ENCODE results near the gene F11R. TPM values are rescaled to one million over a fixed set of nuclear protein-coding genes. Genes with fewer than 3 reads are reported as not detected.
"Not testable (repeated sequence)": the region's sequence is repeated elsewhere in the genome, so short reads cannot be mapped to it uniquely, and the experiment has no call there.

F11R gene
- total and polyA plus RNA-seq, 2 donors (not counting 1 experiment from before 2014, with no cell fraction given) = 0.50 to 0.66 TPM

DNA sequence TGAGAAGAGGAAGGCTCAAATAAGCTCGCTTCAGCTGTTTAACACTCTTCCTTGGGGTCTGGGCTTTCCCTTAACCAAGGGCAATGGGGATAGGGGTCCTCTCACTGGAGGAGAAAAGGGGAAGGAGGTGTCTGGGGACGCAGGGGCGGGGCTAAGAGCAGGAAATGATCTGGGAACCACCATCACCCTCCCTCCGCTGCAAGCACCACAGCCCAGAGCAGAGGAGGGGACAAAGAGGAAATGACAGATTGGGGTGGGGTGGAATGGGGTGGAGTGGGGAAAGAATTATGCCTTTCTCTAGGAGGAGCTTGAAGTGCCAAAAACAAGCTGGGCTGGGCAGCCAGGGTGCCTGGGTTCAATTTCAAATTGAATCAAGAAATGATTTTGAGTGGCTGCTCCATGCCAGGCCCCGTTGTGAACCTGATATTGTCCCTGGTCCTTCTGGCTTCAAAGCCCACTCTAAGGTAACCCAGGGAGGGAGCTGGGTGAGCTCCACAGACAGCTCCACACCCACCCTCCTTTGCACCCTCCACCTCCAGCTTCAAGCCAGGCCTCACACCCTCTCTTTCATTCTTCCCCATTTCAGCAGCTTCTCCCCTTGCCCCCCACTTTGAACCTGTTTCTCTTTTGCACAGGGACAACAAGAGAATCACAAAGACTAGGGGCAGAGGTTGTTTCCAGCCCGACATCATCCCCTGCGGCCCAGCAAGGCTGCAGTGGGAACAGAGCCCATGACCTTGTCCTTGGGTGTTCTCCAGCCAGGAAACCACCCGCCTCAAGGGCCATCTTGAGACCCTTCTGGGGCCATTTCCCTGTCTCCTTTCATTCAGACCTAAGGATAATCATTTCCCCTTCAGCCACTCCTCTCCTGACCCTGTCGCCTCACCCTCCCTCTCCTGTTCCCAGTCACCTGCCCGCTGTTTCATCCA is 47.6 kb upstream of the F11R start:
- H3K4me3 ChIP-seq (replicated peaks in 1 of 4; ENCODE audit: control extremely low read depth in 1 of 4, insufficient read depth in 1 of 4, low read depth in 3 of 4, low read length in 4 of 4) = no peak overlapping the region
- no peaks in the 10 kb centered on the region for H3K79me2 ChIP-seq (ENCODE audit: control insufficient read depth, insufficient read depth, low read length)
- no peak overlapping the region for H3K9ac ChIP-seq (ENCODE audit: insufficient read depth, low read length)
- H3K4me2 ChIP-seq (ENCODE audit: extremely low read depth, insufficient read depth, low read length) = no peak overlapping the region
- TF ChIP-seq EZH2 (IDR thresholded peaks at IDR 0.05; ENCODE audit: low read length, missing control alignments) = no peak
- TF ChIP-seq, protein P1, sequence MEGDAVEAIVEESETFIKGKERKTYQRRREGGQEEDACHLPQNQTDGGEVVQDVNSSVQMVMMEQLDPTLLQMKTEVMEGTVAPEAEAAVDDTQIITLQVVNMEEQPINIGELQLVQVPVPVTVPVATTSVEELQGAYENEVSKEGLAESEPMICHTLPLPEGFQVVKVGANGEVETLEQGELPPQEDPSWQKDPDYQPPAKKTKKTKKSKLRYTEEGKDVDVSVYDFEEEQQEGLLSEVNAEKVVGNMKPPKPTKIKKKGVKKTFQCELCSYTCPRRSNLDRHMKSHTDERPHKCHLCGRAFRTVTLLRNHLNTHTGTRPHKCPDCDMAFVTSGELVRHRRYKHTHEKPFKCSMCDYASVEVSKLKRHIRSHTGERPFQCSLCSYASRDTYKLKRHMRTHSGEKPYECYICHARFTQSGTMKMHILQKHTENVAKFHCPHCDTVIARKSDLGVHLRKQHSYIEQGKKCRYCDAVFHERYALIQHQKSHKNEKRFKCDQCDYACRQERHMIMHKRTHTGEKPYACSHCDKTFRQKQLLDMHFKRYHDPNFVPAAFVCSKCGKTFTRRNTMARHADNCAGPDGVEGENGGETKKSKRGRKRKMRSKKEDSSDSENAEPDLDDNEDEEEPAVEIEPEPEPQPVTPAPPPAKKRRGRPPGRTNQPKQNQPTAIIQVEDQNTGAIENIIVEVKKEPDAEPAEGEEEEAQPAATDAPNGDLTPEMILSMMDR (conservative IDR thresholded peaks at IDR 0.05 in 1 of 2, IDR thresholded peaks at IDR 0.05 in 1 of 2; ENCODE audit: low read depth in 1 of 2, low read length in 2 of 2) = no peak
- DNase-seq (ENCODE audit: low read depth in 2 of 2) = no peak
- no peaks in the 10 kb centered on the region for H3K9me3 ChIP-seq (ENCODE audit: control insufficient read depth, insufficient read depth, low read depth, low read length)
- no peaks in the 10 kb centered on the region for H4K20me1 ChIP-seq (ENCODE audit: control insufficient read depth, extremely low read depth, insufficient read depth, low read length)
- H3K4me1 ChIP-seq (ENCODE audit: control insufficient read depth, extremely low read depth, insufficient read depth, low read length) = no peaks in the 10 kb centered on the region
- H3K27me3 ChIP-seq (ENCODE audit: control insufficient read depth, insufficient read depth, low read length) = peaks cover 4% of the 10 kb centered on the region
- H3K36me3 ChIP-seq (ENCODE audit: control insufficient read depth, insufficient read depth, low read length) = no peaks in the 10 kb centered on the region
- no peak overlapping the region for H3K27ac ChIP-seq (ENCODE audit: insufficient read depth, low read length)
- H2AFZ ChIP-seq (ENCODE audit: low read length) = no peak overlapping the region

DNA sequence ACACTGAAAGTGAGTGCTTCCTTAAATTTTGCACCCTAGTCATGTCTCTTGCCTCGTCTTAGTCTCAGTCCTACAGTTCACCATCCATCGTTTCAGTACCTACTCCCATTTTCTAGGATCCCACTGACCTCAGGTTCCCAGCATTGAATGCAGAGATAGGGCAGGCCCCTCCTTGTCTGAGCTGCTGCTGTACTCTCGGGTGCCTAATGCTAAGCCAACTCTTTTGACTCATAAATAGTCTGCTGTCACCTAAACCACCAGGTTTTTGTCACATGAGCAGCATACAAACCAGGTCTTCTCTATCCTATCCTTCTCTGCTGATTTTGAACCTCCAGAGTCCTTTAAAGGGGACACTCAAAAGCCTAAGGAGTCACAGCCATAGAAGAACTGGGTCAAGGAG is 45.7 kb upstream of the F11R start:
- no peak overlapping the region for H2AFZ ChIP-seq (ENCODE audit: low read length)
- H3K27ac ChIP-seq (ENCODE audit: insufficient read depth, low read length) = no peak overlapping the region
- TF ChIP-seq EZH2 (IDR thresholded peaks at IDR 0.05; ENCODE audit: low read length, missing control alignments) = no peak
- TF ChIP-seq, protein P1 (conservative IDR thresholded peaks at IDR 0.05 in 1 of 2, IDR thresholded peaks at IDR 0.05 in 1 of 2; ENCODE audit: low read depth in 1 of 2, low read length in 2 of 2) = no peak
- H3K36me3 ChIP-seq (ENCODE audit: control insufficient read depth, insufficient read depth, low read length) = no peaks in the 10 kb centered on the region
- DNase-seq (ENCODE audit: low read depth in 2 of 2) = no peak
- no peaks in the 10 kb centered on the region for H3K9me3 ChIP-seq (ENCODE audit: control insufficient read depth, insufficient read depth, low read depth, low read length)
- no peak overlapping the region for H3K9ac ChIP-seq (ENCODE audit: insufficient read depth, low read length)
- no peak overlapping the region for H3K4me2 ChIP-seq (ENCODE audit: extremely low read depth, insufficient read depth, low read length)
- H3K79me2 ChIP-seq (ENCODE audit: control insufficient read depth, insufficient read depth, low read length) = no peaks in the 10 kb centered on the region
- H3K4me1 ChIP-seq (ENCODE audit: control insufficient read depth, extremely low read depth, insufficient read depth, low read length) = no peaks in the 10 kb centered on the region
- H4K20me1 ChIP-seq (ENCODE audit: control insufficient read depth, extremely low read depth, insufficient read depth, low read length) = no peaks in the 10 kb centered on the region
- peaks cover 4% of the 10 kb centered on the region for H3K27me3 ChIP-seq (ENCODE audit: control insufficient read depth, insufficient read depth, low read length)
- no peak overlapping the region for H3K4me3 ChIP-seq (replicated peaks in 1 of 4; ENCODE audit: control extremely low read depth in 1 of 4, insufficient read depth in 1 of 4, low read depth in 3 of 4, low read length in 4 of 4)

DNA sequence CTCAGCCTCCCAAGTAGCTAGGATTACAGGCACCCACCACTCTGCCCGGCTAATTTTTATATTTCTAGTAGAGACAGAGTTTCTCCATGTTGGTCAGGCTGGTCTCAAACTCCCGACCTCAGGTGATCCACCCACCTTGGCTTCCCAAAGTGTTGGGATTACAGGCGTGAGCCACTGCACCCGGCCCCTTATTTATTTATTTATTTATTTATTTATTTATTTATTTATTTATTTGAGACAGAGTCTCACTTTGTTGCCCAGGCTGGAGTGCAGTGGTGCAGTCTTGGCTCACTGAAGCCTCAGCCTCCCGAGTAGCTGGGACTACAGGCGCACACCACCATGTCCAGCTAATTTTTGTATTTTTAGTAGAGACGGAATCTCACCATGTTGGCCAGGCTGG is 44.7 kb upstream of the F11R start:
- not testable (repeated sequence) for H3K4me1 ChIP-seq (ENCODE audit: control insufficient read depth, extremely low read depth, insufficient read depth, low read length); H3K9ac ChIP-seq (ENCODE audit: insufficient read depth, low read length); H3K36me3 ChIP-seq (ENCODE audit: control insufficient read depth, insufficient read depth, low read length); H4K20me1 ChIP-seq (ENCODE audit: control insufficient read depth, extremely low read depth, insufficient read depth, low read length); H3K4me3 ChIP-seq (replicated peaks in 1 of 4; ENCODE audit: control extremely low read depth in 1 of 4, insufficient read depth in 1 of 4, low read depth in 3 of 4, low read length in 4 of 4); H3K79me2 ChIP-seq (ENCODE audit: control insufficient read depth, insufficient read depth, low read length); H3K27ac ChIP-seq (ENCODE audit: insufficient read depth, low read length); H3K9me3 ChIP-seq (ENCODE audit: control insufficient read depth, insufficient read depth, low read depth, low read length); H3K27me3 ChIP-seq (ENCODE audit: control insufficient read depth, insufficient read depth, low read length); H3K4me2 ChIP-seq (ENCODE audit: extremely low read depth, insufficient read depth, low read length); DNase-seq (ENCODE audit: low read depth in 2 of 2); H2AFZ ChIP-seq (ENCODE audit: low read length)

DNA sequence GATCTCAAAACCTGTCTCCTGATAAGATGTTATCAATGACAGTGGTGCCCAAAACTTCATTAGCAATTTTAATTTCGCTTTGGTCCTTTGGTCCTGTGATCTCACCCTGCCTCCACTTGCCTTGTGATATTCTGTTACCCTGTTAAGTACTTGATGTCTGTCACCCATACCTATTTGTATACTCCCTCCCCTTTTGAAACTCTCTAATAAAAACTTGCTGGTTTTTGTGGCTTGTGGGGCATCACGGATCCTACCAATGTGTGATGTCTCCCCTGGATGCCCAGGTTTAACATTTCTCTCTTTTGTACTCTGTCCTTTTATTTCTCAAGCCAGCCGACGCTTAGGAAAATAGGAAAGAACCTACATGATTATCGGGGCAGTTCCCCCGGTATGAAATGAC is 43.0 kb upstream of the F11R start:
- not testable (repeated sequence) for H3K4me1 ChIP-seq (ENCODE audit: control insufficient read depth, extremely low read depth, insufficient read depth, low read length); H4K20me1 ChIP-seq (ENCODE audit: control insufficient read depth, extremely low read depth, insufficient read depth, low read length); H3K9me3 ChIP-seq (ENCODE audit: control insufficient read depth, insufficient read depth, low read depth, low read length); H3K9ac ChIP-seq (ENCODE audit: insufficient read depth, low read length); H3K4me2 ChIP-seq (ENCODE audit: extremely low read depth, insufficient read depth, low read length); H3K27me3 ChIP-seq (ENCODE audit: control insufficient read depth, insufficient read depth, low read length); H2AFZ ChIP-seq (ENCODE audit: low read length); DNase-seq (ENCODE audit: low read depth in 2 of 2); H3K27ac ChIP-seq (ENCODE audit: insufficient read depth, low read length); H3K4me3 ChIP-seq (replicated peaks in 1 of 4; ENCODE audit: control extremely low read depth in 1 of 4, insufficient read depth in 1 of 4, low read depth in 3 of 4, low read length in 4 of 4); H3K79me2 ChIP-seq (ENCODE audit: control insufficient read depth, insufficient read depth, low read length); H3K36me3 ChIP-seq (ENCODE audit: control insufficient read depth, insufficient read depth, low read length)

All from fibroblast of lung (primary cell).